ENCODE results near the gene SNPH.

The SNPH gene

DNA sequence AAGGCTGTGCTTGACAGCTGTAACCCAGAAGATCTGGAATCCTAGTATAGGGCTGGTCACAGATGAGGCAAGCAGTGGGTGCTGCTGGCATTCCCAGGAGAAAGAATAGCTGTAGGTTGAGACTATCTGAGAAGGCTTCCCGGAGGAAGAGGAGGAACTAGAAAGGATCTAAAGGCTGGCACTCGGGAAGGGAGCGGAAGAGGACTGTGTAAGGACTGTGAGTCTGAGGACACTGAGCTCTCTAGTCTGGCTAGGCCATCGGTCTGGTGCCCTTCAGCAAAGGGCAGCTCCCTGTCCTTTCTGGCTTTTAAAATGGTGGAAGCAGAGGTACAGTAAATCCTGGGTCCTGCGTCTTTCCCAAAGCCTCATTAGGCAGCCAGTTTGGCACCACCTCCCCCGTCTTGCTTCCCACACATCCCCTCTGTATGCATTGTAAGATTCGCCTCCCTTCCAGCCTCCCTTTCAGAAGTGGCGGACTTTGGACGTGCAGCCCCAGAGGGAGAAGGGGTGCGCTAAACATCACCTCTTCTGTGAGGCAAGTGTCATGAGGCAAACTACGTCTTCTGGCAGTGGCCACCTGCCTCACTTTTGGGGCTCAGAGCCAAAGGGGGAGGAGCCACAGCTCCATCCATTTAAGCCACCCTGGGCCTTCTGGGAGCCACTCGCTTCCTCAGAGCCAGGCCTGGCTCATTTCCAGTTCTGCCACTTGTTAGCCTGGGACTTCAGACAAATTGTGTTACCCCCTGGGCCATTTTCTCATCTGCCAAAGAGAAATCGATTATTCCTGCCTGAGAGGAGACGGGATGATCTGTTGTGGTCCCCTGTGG lies 8.6 kb downstream of the SNPH start:
- TF ChIP-seq, protein P1, sequence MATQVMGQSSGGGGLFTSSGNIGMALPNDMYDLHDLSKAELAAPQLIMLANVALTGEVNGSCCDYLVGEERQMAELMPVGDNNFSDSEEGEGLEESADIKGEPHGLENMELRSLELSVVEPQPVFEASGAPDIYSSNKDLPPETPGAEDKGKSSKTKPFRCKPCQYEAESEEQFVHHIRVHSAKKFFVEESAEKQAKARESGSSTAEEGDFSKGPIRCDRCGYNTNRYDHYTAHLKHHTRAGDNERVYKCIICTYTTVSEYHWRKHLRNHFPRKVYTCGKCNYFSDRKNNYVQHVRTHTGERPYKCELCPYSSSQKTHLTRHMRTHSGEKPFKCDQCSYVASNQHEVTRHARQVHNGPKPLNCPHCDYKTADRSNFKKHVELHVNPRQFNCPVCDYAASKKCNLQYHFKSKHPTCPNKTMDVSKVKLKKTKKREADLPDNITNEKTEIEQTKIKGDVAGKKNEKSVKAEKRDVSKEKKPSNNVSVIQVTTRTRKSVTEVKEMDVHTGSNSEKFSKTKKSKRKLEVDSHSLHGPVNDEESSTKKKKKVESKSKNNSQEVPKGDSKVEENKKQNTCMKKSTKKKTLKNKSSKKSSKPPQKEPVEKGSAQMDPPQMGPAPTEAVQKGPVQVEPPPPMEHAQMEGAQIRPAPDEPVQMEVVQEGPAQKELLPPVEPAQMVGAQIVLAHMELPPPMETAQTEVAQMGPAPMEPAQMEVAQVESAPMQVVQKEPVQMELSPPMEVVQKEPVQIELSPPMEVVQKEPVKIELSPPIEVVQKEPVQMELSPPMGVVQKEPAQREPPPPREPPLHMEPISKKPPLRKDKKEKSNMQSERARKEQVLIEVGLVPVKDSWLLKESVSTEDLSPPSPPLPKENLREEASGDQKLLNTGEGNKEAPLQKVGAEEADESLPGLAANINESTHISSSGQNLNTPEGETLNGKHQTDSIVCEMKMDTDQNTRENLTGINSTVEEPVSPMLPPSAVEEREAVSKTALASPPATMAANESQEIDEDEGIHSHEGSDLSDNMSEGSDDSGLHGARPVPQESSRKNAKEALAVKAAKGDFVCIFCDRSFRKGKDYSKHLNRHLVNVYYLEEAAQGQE (IDR thresholded peaks at IDR 0.05; ENCODE audit: insufficient replicate concordance, low read depth) = no peak
- no peak for TF ChIP-seq GABPA (IDR thresholded peaks at IDR 0.05; ENCODE audit: low read depth)
- Histone ChIP-seq H3K27ac (replicated peaks) (no peak overlapping the region), H3K27me3 (ENCODE audit: insufficient read depth, poor library complexity, severe bottlenecking) (no peaks in the 10 kb centered on the region), H3K4me3 (replicated peaks; ENCODE audit: insufficient read depth, low read length) (no peak overlapping the region)
- no peak for DNase-seq (ENCODE audit: low read depth in 1 of 2, low spot score in 1 of 2)

DNA sequence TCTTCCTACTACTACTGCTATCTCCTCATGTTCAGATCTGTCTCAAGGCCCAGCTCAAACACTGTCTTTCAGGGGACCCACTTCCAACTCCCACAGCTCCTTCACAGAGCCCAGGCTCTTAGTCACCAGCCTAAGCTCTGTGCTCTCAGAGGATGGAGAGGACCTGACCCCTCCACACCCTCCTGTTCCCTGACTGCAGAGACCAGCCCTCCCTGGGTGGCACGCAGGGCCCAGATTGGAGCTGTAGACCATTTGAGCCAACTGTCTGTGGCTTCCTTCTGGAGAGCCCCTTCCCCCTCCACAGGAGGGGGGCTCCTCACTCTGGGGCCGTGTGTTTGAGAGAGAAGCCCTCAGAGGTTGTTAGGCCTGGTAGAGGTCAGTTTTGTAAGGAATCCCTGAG lies 9.8 kb downstream of the SNPH start:
- DNase-seq (ENCODE audit: low read depth in 1 of 2, low spot score in 1 of 2) = no peak
- H3K27ac ChIP-seq (replicated peaks) = no peak overlapping the region
- no peak overlapping the region for H3K4me3 ChIP-seq (replicated peaks; ENCODE audit: insufficient read depth, low read length)
- no peaks in the 10 kb centered on the region for H3K27me3 ChIP-seq (ENCODE audit: insufficient read depth, poor library complexity, severe bottlenecking)
- no peak for TF ChIP-seq SPI1 (IDR thresholded peaks at IDR 0.05; ENCODE audit: borderline replicate concordance, low read depth)
- TF ChIP-seq, protein P1 (IDR thresholded peaks at IDR 0.05; ENCODE audit: insufficient replicate concordance, low read depth) = no peak
- no peak for TF ChIP-seq POLR2AphosphoS5 (IDR thresholded peaks at IDR 0.05; ENCODE audit: low read depth)
- TF ChIP-seq, protein P2, sequence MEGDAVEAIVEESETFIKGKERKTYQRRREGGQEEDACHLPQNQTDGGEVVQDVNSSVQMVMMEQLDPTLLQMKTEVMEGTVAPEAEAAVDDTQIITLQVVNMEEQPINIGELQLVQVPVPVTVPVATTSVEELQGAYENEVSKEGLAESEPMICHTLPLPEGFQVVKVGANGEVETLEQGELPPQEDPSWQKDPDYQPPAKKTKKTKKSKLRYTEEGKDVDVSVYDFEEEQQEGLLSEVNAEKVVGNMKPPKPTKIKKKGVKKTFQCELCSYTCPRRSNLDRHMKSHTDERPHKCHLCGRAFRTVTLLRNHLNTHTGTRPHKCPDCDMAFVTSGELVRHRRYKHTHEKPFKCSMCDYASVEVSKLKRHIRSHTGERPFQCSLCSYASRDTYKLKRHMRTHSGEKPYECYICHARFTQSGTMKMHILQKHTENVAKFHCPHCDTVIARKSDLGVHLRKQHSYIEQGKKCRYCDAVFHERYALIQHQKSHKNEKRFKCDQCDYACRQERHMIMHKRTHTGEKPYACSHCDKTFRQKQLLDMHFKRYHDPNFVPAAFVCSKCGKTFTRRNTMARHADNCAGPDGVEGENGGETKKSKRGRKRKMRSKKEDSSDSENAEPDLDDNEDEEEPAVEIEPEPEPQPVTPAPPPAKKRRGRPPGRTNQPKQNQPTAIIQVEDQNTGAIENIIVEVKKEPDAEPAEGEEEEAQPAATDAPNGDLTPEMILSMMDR (IDR thresholded peaks at IDR 0.05; ENCODE audit: insufficient read depth, low read length) = no peak
- no peak for TF ChIP-seq GABPA (IDR thresholded peaks at IDR 0.05; ENCODE audit: low read depth)

DNA sequence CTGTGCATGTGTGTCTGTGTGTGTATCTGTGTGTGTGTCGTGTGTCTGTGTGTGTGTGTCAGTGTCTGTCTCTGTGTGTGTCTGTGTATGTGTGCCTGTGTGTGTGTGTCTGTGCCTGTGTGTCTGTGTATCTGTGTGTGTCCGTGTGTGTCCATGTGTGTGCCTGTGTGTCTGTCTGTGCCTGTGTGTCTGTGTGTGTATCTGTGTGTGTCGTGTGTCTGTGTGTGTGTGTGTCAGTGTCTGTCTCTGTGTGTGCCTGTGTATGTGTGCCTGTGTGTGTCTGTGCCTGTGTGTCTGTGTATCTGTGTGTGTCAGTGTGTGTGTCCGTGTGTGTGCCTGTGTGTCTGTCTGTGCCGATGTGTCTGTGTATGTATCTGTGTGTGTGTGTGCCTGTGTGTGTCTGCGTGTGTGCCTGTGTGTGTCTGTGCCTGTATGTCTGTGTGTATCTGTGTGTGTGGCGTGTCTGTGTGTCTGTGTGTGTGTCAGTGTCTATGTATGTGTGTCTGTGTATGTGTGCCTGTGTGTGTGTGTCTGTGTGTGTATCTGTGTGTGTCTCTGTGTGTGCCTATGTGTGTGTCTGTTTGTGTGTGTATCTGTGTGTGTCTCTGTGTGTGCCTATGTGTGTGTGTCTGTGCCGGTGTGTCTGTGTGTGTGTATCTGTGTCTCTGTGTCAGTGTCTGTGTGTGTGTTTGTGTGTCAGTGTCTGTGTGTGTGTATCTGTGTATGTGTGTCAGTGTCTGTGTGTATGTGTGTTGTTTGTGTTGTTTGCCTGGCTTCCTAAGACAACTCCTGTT lies 11.6 kb downstream of the SNPH start:
- H3K4me3 ChIP-seq (replicated peaks; ENCODE audit: insufficient read depth, low read length) = no peak overlapping the region
- DNase-seq (ENCODE audit: low read depth in 1 of 2, low spot score in 1 of 2) = no peak
- TF ChIP-seq GABPA (IDR thresholded peaks at IDR 0.05; ENCODE audit: low read depth) (no peak), POLR2AphosphoS5 (IDR thresholded peaks at IDR 0.05; ENCODE audit: low read depth) (no peak), SPI1 (IDR thresholded peaks at IDR 0.05; ENCODE audit: borderline replicate concordance, low read depth) (no peak)
- TF ChIP-seq, protein P1 (IDR thresholded peaks at IDR 0.05; ENCODE audit: insufficient replicate concordance, low read depth) = no peak
- TF ChIP-seq, protein P2 (IDR thresholded peaks at IDR 0.05; ENCODE audit: insufficient read depth, low read length) = no peak
- no peaks in the 10 kb centered on the region for H3K27me3 ChIP-seq (ENCODE audit: insufficient read depth, poor library complexity, severe bottlenecking)
- H3K27ac ChIP-seq (replicated peaks) = no peak overlapping the region

Measured in HL-60 (cell line).